Suprapubic skin (tissue), 3 donors: ENCODE measurements around the gene SYTL4.

Experiments used
- CTCF ChIP-seq, 2 donors: fragments of 200-600 bp in 1 of 2; fragments of 450-650 bp in 1 of 2; sonication (generic) in 1 of 2; IDR thresholded peaks; one replicate each; pipeline ENCODE4 v1.5.1; 2016 to 2019; ENCODE audit warnings: antibody characterized with exemption in 2 of 2, mild to moderate bottlenecking in 1 of 2, moderate library complexity in 1 of 2
- EP300 ChIP-seq: sonication (generic); formaldehyde crosslinking; IDR thresholded peaks from one replicate; pipeline ENCODE4 v1.6.1; 2017; ENCODE audit warnings: antibody characterized with exemption
- POLR2A ChIP-seq, 2 donors: fragments of 450-650 bp; IDR thresholded peaks; one replicate each; pipeline ENCODE4 v1.6.1; 2017; ENCODE audit warnings: antibody characterized with exemption in 2 of 2, mild to moderate bottlenecking in 2 of 2, moderate library complexity in 2 of 2

DNA sequence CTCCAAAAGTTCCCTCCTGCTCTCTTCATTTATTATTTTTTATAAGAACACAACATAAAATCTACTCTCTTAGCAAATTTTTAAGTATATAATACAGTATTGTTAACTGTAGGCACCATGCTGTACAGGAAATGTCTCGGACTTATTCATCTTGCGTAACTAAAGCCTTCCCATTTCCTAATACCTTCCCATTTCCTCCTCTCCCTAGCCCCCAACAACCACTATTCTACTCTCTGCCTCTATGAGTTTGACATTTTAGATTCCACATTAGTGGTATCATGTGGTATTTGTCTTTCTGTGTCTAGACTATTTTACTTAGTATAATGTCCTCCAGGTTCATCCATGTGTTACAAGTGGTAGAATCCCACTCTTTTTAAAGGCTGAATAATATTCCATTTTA, 15.8 kb upstream of the SYTL4 start:
- TF ChIP-seq CTCF (IDR thresholded peaks at IDR 0.05) (no peak), EP300 (no peak), POLR2A (IDR thresholded peaks at IDR 0.05) (no peak)
